Endothelial cell of umbilical vein (primary cell): ENCODE data around the gene AHI1.

Source experiments
- EZH2 ChIP-seq: IDR thresholded peaks from 2 replicates; pipeline ENCODE4 v1.6.1; 2012; ENCODE audit warnings: borderline replicate concordance, low read depth, mild to moderate bottlenecking, moderate library complexity, low read length, inconsistent platforms; ENCODE audit not compliant: severe bottlenecking
- FOS ChIP-seq: IDR thresholded peaks from 2 replicates; pipeline ENCODE4 v1.6.1; 2011; ENCODE audit warnings: mild to moderate bottlenecking, low read length, moderate library complexity, borderline replicate concordance; ENCODE audit not compliant: insufficient read depth
- GATA2 ChIP-seq: IDR thresholded peaks from 2 replicates; pipeline ENCODE4 v1.7.0; 2011; ENCODE audit warnings: low read depth, mild to moderate bottlenecking, moderate library complexity, mixed read lengths, low read length; ENCODE audit not compliant: insufficient read length, insufficient read depth
- JUN ChIP-seq: IDR thresholded peaks from 2 replicates; pipeline ENCODE4 v1.6.1; 2011; ENCODE audit warnings: borderline replicate concordance, low read depth; ENCODE audit not compliant: insufficient read length, insufficient read depth
- POLR2A ChIP-seq: IDR thresholded peaks from 2 replicates; pipeline ENCODE4 v1.6.1; 2012; ENCODE audit warnings: low read depth, mild to moderate bottlenecking, control low read depth, low read length
- POLR2AphosphoS5 ChIP-seq: IDR thresholded peaks from 2 replicates; pipeline ENCODE4 v1.6.1; 2012; ENCODE audit warnings: low read depth, mild to moderate bottlenecking, control low read depth, low read length, moderate library complexity; ENCODE audit not compliant: insufficient read depth
- TF ChIP-seq, protein P1 (sequence below), 2 donors: IDR thresholded peaks; 1 replicate in 1 of 2; 2 replicates in 1 of 2; pipeline ENCODE4 v1.5.1; 2011; ENCODE audit warnings: low read length in 2 of 2, mild to moderate bottlenecking in 2 of 2, moderate library complexity in 2 of 2, control low read depth in 1 of 2, inconsistent platforms in 1 of 2, low read depth in 1 of 2; ENCODE audit not compliant: insufficient read depth in 1 of 2; ENCODE audit errors: extremely low read depth in 1 of 2
- TF ChIP-seq, protein P2 (sequence below): IDR thresholded peaks from 2 replicates; pipeline ENCODE4 v1.6.1; 2011; ENCODE audit not compliant: insufficient read depth, insufficient read length

DNA sequence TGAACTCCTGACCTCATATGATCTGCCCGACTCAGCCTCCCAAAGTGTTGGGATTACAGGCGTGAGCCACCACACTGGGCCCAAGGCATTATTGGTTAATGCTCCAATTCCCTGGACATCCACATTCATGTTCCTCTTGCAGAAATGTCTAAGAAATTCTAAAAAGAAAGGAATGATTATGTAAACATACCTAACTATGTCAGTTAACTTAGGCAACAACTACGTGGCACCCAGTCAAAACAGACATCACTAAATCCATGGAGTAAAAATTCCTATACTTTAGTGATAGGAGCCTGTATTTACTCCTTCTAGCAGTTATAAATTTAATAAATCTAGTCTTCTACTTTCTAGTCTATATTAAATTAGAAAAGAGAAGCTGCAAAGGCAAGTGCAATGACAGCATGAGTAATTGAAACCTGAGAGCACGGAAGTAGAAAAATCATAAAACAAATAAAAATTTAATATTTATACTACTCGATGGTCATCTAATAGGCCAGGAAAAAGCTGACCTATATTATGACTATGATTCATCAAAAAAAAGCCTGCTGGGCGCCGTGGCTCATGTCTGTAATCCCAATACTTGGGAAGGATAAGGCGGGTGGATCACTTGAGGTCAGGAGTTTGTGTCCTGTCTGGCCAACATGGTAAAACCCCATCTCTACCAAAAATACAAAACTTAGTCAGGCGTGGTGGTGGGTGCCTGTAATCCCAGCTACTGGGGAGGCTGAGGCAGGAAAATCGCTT, 4.2 kb downstream of the AHI1 start:
- TF ChIP-seq, protein P1, sequence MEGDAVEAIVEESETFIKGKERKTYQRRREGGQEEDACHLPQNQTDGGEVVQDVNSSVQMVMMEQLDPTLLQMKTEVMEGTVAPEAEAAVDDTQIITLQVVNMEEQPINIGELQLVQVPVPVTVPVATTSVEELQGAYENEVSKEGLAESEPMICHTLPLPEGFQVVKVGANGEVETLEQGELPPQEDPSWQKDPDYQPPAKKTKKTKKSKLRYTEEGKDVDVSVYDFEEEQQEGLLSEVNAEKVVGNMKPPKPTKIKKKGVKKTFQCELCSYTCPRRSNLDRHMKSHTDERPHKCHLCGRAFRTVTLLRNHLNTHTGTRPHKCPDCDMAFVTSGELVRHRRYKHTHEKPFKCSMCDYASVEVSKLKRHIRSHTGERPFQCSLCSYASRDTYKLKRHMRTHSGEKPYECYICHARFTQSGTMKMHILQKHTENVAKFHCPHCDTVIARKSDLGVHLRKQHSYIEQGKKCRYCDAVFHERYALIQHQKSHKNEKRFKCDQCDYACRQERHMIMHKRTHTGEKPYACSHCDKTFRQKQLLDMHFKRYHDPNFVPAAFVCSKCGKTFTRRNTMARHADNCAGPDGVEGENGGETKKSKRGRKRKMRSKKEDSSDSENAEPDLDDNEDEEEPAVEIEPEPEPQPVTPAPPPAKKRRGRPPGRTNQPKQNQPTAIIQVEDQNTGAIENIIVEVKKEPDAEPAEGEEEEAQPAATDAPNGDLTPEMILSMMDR (IDR thresholded peaks at IDR 0.05; ENCODE audit: extremely low read depth in 1 of 2, insufficient read depth in 1 of 2, low read depth in 1 of 2, low read length in 2 of 2), result no peak
- TF ChIP-seq POLR2A (no peak), POLR2AphosphoS5 (no peak), EZH2 (no peak), JUN (no peak), GATA2 (no peak), FOS (peak; percentile 46)
- TF ChIP-seq, protein P2, sequence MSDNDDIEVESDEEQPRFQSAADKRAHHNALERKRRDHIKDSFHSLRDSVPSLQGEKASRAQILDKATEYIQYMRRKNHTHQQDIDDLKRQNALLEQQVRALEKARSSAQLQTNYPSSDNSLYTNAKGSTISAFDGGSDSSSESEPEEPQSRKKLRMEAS, result no peak
